Omental fat pad (tissue), 4 donors: ENCODE data around the gene ZNF180. TPM values are rescaled to one million over a fixed set of nuclear protein-coding genes. Genes with fewer than 3 reads are reported as not detected.

ENCODE experiments used
- ATAC-seq: fragments of 150-250 bp; one replicate; pipeline ENCODE4 v1.9.1; 2016; ENCODE audit warnings: mild to moderate bottlenecking, moderate library complexity; ENCODE audit not compliant: low FRiP score
- DNase-seq: peaks from one replicate; pipeline ENCODE4 v3.0.0-alpha.2; 2019; ENCODE audit warnings: low spot score
- CTCF ChIP-seq, 3 donors: fragments of 450-650 bp; IDR thresholded peaks; one replicate each; pipeline ENCODE4 v1.5.1; 2016 to 2017; ENCODE audit warnings: antibody characterized with exemption in 3 of 3, mild to moderate bottlenecking in 3 of 3, moderate library complexity in 2 of 3
- total RNA-seq, 4 donors: library from RNA; depleted of rRNA; stranded (reverse); fragments of >200 nt; gene quantifications; one replicate each; pipeline ENCODE4 v1.1.0, GENCODE V29; 2016

The ZNF180 gene
- total RNA-seq, 4 donors from 2014 or later = 4.8 to 14.5 (median 7.3) TPM

GRCh38 chr19:44521370-44521769, 21.0 kb upstream of the ZNF180 start:
- TF ChIP-seq CTCF (IDR thresholded peaks at IDR 0.05) = no peak
- ATAC-seq = no peak

DNA sequence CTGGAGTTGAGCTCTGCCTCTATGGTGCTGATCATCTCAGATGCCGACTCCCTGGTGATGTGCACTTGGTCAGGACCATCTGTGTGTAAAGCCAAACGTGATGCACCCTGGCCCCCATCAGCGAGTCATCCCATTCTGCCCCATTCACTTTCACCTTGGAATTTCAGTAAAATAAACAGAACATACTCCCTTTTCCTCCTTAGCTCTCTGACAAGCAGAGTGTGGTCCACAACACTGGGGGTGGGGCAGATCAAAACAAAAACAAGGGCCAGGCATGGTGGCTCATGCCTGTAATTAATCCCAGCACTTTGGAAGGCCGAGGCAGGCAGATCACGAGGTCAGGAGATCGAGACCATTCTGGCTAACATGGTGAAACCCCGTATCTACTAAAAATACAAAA, 16.8 kb upstream of the ZNF180 start:
- TF ChIP-seq CTCF (IDR thresholded peaks at IDR 0.05) = no peak
- no peak for DNase-seq
- ATAC-seq = no peak

More at GRCh38 chr19:44521370-44521769, 21.0 kb upstream of the ZNF180 start:
- no peak for DNase-seq

DNA sequence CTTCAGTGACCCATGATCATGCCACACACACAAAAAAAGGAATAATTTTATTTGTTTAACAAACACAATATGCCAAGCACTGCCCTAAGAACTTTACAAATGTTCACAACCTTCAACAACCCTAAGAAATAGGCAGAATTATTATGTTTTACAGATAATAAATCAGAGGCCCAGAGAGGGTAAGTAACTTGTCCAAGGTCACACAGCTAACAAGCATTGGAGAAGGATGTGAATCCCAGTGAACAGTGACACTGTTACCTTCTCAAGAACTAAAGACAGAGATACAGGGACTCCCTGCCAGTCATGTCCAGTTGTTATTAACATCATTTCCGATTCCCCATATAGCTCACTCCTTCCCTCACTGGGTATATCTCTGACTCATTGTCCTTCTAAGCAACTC, 15.6 kb upstream of the ZNF180 start:
- no peak for TF ChIP-seq CTCF (IDR thresholded peaks at IDR 0.05)
- no peak for ATAC-seq
- no peak for DNase-seq

DNA sequence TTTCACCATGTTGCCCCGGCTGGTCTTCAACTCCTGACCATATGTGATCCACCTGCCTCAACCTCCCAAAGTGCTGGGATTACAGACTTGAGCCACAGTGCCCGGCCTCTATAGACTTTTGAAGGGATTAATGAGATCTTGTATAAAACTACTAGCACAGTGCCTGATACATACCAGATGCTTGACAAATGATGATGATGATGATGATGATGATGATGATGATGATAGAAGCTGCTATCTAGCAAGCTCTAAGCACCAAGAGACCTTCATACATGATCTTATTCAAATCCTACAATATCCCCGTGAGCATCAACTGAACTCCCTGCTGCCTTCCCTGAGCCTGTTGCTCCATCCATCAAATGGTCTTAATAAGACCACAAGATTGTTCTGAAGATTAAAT, 14.7 kb upstream of the ZNF180 start:
- ATAC-seq = no peak
- DNase-seq = no peak
- no peak for TF ChIP-seq CTCF (IDR thresholded peaks at IDR 0.05)

DNA sequence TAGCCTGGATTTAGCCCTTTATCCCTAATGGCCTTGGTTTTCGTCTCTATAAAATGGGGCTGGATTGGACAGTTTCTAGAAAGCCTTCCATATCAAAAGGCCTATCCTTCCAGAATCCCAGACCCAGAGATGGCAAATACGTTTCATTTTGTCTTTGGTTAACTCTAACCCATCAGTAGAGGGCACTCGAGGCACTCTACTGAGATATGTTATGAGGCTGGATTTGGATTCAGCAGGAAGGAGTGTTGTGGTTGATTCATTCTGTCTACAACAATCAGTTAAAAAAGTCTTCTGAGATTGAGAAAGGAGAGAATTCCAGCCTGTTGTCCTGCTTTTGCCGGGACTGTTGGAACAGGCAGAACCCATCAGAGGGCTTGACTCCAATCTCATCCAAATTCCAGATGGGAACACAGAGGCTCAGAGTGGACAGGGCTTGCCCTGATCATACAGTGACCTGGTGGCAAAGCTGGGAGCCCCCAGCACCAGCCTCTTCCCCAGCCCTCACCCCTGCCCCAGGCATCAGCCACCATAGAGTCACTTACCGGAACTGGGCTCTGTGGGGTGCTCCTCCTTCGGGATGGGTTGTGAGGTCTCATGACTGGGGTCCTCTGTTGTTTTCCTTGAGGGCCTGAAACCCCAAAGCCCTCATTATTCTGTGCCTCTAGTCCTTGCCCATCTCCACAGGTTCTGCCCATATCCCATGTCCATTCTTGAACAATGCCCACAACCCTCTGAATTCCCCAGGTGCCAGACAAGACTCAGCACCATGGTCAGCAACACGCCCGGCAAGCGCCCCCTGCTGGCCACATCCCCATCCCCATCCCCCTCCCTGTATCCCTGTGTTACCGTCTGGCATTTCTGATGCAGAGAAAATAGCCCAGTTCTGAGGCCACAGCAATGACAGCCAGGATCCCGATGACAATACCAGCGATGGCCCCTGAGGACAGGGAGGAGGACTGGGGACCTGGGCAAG, 12.3 kb upstream of the ZNF180 start:
- DNase-seq (no peak), ATAC-seq (no peak)
- TF ChIP-seq CTCF (IDR thresholded peaks at IDR 0.05) = no peak

GRCh38 chr19:44509478-44509877, 9.2 kb upstream of the ZNF180 start:
- ATAC-seq (no peak), DNase-seq (no peak)
- no peak for TF ChIP-seq CTCF (IDR thresholded peaks at IDR 0.05)

DNA sequence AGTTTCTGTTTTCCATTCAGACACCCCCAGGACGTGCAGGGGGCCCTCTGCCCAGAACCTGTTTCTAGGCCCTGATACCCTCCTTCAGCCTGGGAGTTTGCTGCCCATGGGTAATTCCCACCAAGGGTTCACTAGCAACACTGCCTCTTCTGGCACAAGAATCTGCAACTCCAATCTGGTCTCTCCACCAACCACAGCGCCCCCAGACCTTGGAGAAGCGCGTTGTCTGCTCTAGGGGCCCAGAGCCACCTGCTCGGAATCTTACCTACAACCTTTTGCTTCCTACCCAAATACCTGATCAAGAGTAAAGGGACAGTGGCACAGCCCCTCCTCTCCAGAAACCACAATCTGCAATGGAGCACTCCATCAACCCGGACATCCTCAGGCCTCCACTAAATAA, 763 bp downstream of the ZNF180 start:
- DNase-seq (no peak), ATAC-seq (no peak)
- no peak for TF ChIP-seq CTCF (IDR thresholded peaks at IDR 0.05)
